Stimulated activated CD8-positive, alpha-beta memory T cell treated with anti-CD3 and anti-CD28 coated beads, Interleukin-15, amount 100 ng/mL, for 48 hours (primary cell): ENCODE results near the gene OLFM1.
"Not testable (repeated sequence)": the region's sequence is repeated elsewhere in the genome, so short reads cannot be mapped to it uniquely, and the experiment has no call there.

ENCODE experiments used
- DNase-seq, 2 donors: peaks; one replicate each; pipeline ENCODE4 v3.0.0-alpha.2; 2020; ENCODE audit warnings: low read depth in 2 of 2

Gene OLFM1

GRCh38 chr9:135106551-135107270 lies 19.2 kb downstream of the OLFM1 start:
- no peak for DNase-seq

GRCh38 chr9:135107581-135108235 lies 20.2 kb downstream of the OLFM1 start:
- no peak for DNase-seq

- DNase-seq = no peak
Measured at GRCh38 chr9:135108831-135109510, 21.5 kb downstream of the OLFM1 start.

- no peak for DNase-seq
Measured at GRCh38 chr9:135109650-135110049, 22.2 kb downstream of the OLFM1 start.

GRCh38 chr9:135110416-135110815 lies 22.9 kb downstream of the OLFM1 start:
- DNase-seq = no peak

- not testable (repeated sequence) for DNase-seq
Measured at GRCh38 chr9:135111600-135111999, 24.1 kb downstream of the OLFM1 start.

GRCh38 chr9:135116371-135116770 lies 28.9 kb downstream of the OLFM1 start:
- DNase-seq = no peak

GRCh38 chr9:135116881-135117280 lies 29.4 kb downstream of the OLFM1 start:
- no peak for DNase-seq

- no peak for DNase-seq
Measured at GRCh38 chr9:135117281-135117680, 29.8 kb downstream of the OLFM1 start.

- DNase-seq = no peak
Measured at GRCh38 chr9:135119496-135120064, 32.1 kb downstream of the OLFM1 start.

- no peak for DNase-seq
Measured at GRCh38 chr9:135120249-135120648, 32.8 kb downstream of the OLFM1 start.

GRCh38 chr9:135122316-135122715 lies 34.8 kb downstream of the OLFM1 start:
- DNase-seq = no peak

- no peak for DNase-seq
Measured at GRCh38 chr9:135123126-135123772, 35.8 kb downstream of the OLFM1 start.

- no peak for DNase-seq
Measured at GRCh38 chr9:135123773-135124134, 36.3 kb downstream of the OLFM1 start.

- DNase-seq = no peak
Measured at GRCh38 chr9:135126451-135127187, 39.2 kb downstream of the OLFM1 start.

- DNase-seq = no peak
Measured at GRCh38 chr9:135127718-135128670, 40.5 kb downstream of the OLFM1 start.

- DNase-seq = no peak
Measured at GRCh38 chr9:135129137-135129695, 41.7 kb downstream of the OLFM1 start.

- DNase-seq = peak in 1 of 2 donors; percentile 8
Measured at GRCh38 chr9:135130207-135130976, 42.9 kb downstream of the OLFM1 start.

- DNase-seq = no peak
Measured at GRCh38 chr9:135131488-135131887, 44.0 kb downstream of the OLFM1 start.
